Stimulated activated CD4-positive, alpha-beta T cell treated with anti-CD3 and anti-CD28 coated beads, Interleukin-4, amount 100 ng/mL, for 48 hours (primary cell): ENCODE measurements around the gene BPIFB2.
A peak's percentile ranks its signal among the peaks of the same experiment; 100 is the strongest.
"Not testable (repeated sequence)": the region's sequence is repeated elsewhere in the genome, so short reads cannot be mapped to it uniquely, and the experiment has no call there.

Experiments
- DNase-seq, 2 donors: peaks; one replicate each; pipeline ENCODE4 v3.0.0-alpha.2; 2020; ENCODE audit warnings: low read depth in 2 of 2

The BPIFB2 gene

GRCh38 chr20:33007376-33008335, at the start of gene BPIFB2:
Gene BPIFB2, plus strand, starts transcription at chr20:33007704. Its CDS starts 871 bp downstream, at chr20:33008575.
- no peak for DNase-seq

- no peak for DNase-seq
Measured at GRCh38 chr20:32958574-32958973, 48.9 kb upstream of the BPIFB2 start.

GRCh38 chr20:32959351-32960221, 47.9 kb upstream of the BPIFB2 start:
- no peak for DNase-seq

- no peak for DNase-seq
Measured at GRCh38 chr20:32960222-32960518, 47.3 kb upstream of the BPIFB2 start.

- DNase-seq: no peak
Measured at GRCh38 chr20:32960849-32961731, 46.4 kb upstream of the BPIFB2 start.

- no peak for DNase-seq
Measured at GRCh38 chr20:32962053-32962452, 45.5 kb upstream of the BPIFB2 start.

GRCh38 chr20:32962646-32963045, 44.9 kb upstream of the BPIFB2 start:
- not testable (repeated sequence) for DNase-seq

- no peak for DNase-seq
Measured at GRCh38 chr20:32963176-32963575, 44.3 kb upstream of the BPIFB2 start.

GRCh38 chr20:32964575-32964974, 42.9 kb upstream of the BPIFB2 start:
- DNase-seq: no peak

GRCh38 chr20:32965115-32965514, 42.4 kb upstream of the BPIFB2 start:
- no peak for DNase-seq

- no peak for DNase-seq
Measured at GRCh38 chr20:32965581-32966373, 41.7 kb upstream of the BPIFB2 start.

GRCh38 chr20:32966382-32966781, 41.1 kb upstream of the BPIFB2 start:
- DNase-seq: no peak

GRCh38 chr20:32966881-32967781, 40.4 kb upstream of the BPIFB2 start:
- no peak for DNase-seq

- peak in 1 of 2 donors; percentile 37 for DNase-seq
Measured at GRCh38 chr20:32967961-32968457, 39.5 kb upstream of the BPIFB2 start.

- peak in 1 of 2 donors; percentile 37 for DNase-seq
Measured at GRCh38 chr20:32968478-32969241, 38.8 kb upstream of the BPIFB2 start.

GRCh38 chr20:32969356-32970114, 38.0 kb upstream of the BPIFB2 start:
- no peak for DNase-seq

GRCh38 chr20:32970115-32970972, 37.2 kb upstream of the BPIFB2 start:
- no peak for DNase-seq
